ENCODE results near the gene MLLT3.

Gene MLLT3

GRCh38 chr9:20472342-20473045 lies 149.8 kb downstream of the MLLT3 start:
- DNase-seq, result no peak

GRCh38 chr9:20466328-20467008 lies 155.8 kb downstream of the MLLT3 start:
- no peak for DNase-seq

- no peak for DNase-seq
These were observed 158.1 kb downstream of the MLLT3 start for GRCh38 chr9:20464242-20464641.

- DNase-seq, result no peak
These were observed 158.5 kb downstream of the MLLT3 start for GRCh38 chr9:20463823-20464222.

- DNase-seq, result no peak
These were observed 159.9 kb downstream of the MLLT3 start for GRCh38 chr9:20462410-20462809.

GRCh38 chr9:20447291-20447690 lies 175.0 kb downstream of the MLLT3 start:
- DNase-seq, result no peak

GRCh38 chr9:20446248-20446647 lies 176.1 kb downstream of the MLLT3 start:
- no peak for DNase-seq

GRCh38 chr9:20442461-20443319 lies 179.6 kb downstream of the MLLT3 start:
- no peak for DNase-seq

- DNase-seq, result no peak
These were observed 180.4 kb downstream of the MLLT3 start for GRCh38 chr9:20441711-20442423.

- DNase-seq, result no peak
These were observed 181.1 kb downstream of the MLLT3 start for GRCh38 chr9:20441166-20441565.

- DNase-seq, result no peak
These were observed 184.8 kb downstream of the MLLT3 start for GRCh38 chr9:20437476-20437875.

- DNase-seq, result no peak
These were observed 185.7 kb downstream of the MLLT3 start for GRCh38 chr9:20436476-20437195.

- DNase-seq, result no peak
These were observed 193.3 kb downstream of the MLLT3 start for GRCh38 chr9:20428976-20429375.

GRCh38 chr9:20427359-20427758 lies 194.9 kb downstream of the MLLT3 start:
- no peak for DNase-seq

- DNase-seq, result no peak
These were observed 196.3 kb downstream of the MLLT3 start for GRCh38 chr9:20426019-20426418.

GRCh38 chr9:20419533-20419932 lies 202.8 kb downstream of the MLLT3 start:
- no peak for DNase-seq

- DNase-seq, result no peak
These were observed 203.8 kb downstream of the MLLT3 start for GRCh38 chr9:20418485-20418884.

GRCh38 chr9:20417373-20418080 lies 204.8 kb downstream of the MLLT3 start:
- no peak for DNase-seq

GRCh38 chr9:20414150-20414549 lies 208.1 kb downstream of the MLLT3 start:
- DNase-seq, result no peak

GRCh38 chr9:20409321-20410092 lies 212.8 kb downstream of the MLLT3 start:
- DNase-seq, result no peak

- DNase-seq, result no peak
These were observed 213.8 kb downstream of the MLLT3 start for GRCh38 chr9:20408513-20408912.
